BE2C (cell line): Measurements from ENCODE around the gene CDC45. TPM values are rescaled to one million over a fixed set of nuclear protein-coding genes. Genes with fewer than 3 reads are reported as not detected.

Experiments used
- DNase-seq: peaks from one replicate; pipeline ENCODE4 v3.0.0-alpha.2; 2020
- H3K27me3 ChIP-seq: fragments of 250-450 bp; sonication (Bioruptor Pico); 2 replicates; pipeline ENCODE4 v1.5.1; 2020; ENCODE audit warnings: mild to moderate bottlenecking
- H3K36me3 ChIP-seq: fragments of 250-450 bp; sonication (Bioruptor Pico); 2 replicates; pipeline ENCODE4 v1.5.1; 2020; ENCODE audit warnings: mild to moderate bottlenecking
- H3K4me1 ChIP-seq: fragments of 250-450 bp; sonication (Bioruptor Pico); 2 replicates; pipeline ENCODE4 v1.5.1; 2020
- H3K4me3 ChIP-seq: 2 replicates; pipeline ENCODE4 v1.5.1; 2011; ENCODE audit warnings: low read depth, low read length
- H3K9me3 ChIP-seq: fragments of 250-450 bp; sonication (Bioruptor Pico); 2 replicates; pipeline ENCODE4 v1.5.1; 2020
- polyA plus RNA-seq: library from polyadenylated mRNA; unstranded; fragments of >200 nt; gene quantifications from one replicate; pipeline ENCODE4 v1.2.1, GENCODE V29; 2012; ENCODE audit warnings: low read depth, missing spikeins; ENCODE audit not compliant: insufficient read length, insufficient read depth
- TF ChIP-seq, protein P1 (sequence below): IDR thresholded peaks from 2 replicates; pipeline ENCODE4 v1.5.1; 2012; ENCODE audit warnings: mild to moderate bottlenecking, low read depth, low read length

CDC45 gene, protein sequence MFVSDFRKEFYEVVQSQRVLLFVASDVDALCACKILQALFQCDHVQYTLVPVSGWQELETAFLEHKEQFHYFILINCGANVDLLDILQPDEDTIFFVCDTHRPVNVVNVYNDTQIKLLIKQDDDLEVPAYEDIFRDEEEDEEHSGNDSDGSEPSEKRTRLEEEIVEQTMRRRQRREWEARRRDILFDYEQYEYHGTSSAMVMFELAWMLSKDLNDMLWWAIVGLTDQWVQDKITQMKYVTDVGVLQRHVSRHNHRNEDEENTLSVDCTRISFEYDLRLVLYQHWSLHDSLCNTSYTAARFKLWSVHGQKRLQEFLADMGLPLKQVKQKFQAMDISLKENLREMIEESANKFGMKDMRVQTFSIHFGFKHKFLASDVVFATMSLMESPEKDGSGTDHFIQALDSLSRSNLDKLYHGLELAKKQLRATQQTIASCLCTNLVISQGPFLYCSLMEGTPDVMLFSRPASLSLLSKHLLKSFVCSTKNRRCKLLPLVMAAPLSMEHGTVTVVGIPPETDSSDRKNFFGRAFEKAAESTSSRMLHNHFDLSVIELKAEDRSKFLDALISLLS
- 7.1 TPM for polyA plus RNA-seq

DNA sequence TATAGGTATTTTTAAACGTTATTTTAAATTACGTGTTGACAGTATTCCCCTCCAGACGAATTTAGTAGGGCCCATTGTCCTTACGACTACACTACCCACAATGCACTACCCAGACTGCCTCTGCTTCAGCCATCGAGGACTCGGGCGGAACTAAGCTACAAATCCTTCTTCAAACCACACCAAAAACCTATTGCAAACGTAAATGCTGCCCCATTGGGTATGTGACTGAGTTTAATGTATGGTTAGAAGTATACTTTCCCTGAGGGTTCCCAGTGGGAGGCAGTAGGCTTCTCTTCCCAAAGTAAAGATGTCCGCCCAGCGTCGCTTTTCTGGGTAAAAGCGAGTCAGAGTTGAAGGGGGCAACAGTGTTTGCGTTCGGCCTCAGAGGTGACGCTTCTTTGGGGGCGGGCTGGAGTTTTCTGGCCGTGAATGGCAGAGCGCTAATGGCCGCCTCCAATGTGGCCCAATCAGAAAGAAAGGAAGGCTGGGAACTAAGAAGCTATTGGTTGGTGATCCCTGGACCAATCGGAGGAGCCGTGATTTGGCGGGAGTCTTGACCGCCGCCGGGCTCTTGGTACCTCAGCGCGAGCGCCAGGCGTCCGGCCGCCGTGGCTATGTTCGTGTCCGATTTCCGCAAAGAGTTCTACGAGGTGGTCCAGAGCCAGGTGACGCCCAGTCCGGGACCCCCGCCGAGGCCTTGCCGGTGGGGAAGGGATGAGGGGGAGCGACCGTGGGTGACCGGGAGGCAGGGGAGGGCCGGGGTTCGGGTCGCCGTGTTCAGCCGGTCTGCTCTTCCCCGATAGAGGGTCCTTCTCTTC is at the start of gene CDC45:
Gene CDC45, plus strand, starts transcription at position 566 of the 818 bp plus-strand sequence. Its CDS starts 49 bp downstream, at position 615.
- TF ChIP-seq, protein P1, sequence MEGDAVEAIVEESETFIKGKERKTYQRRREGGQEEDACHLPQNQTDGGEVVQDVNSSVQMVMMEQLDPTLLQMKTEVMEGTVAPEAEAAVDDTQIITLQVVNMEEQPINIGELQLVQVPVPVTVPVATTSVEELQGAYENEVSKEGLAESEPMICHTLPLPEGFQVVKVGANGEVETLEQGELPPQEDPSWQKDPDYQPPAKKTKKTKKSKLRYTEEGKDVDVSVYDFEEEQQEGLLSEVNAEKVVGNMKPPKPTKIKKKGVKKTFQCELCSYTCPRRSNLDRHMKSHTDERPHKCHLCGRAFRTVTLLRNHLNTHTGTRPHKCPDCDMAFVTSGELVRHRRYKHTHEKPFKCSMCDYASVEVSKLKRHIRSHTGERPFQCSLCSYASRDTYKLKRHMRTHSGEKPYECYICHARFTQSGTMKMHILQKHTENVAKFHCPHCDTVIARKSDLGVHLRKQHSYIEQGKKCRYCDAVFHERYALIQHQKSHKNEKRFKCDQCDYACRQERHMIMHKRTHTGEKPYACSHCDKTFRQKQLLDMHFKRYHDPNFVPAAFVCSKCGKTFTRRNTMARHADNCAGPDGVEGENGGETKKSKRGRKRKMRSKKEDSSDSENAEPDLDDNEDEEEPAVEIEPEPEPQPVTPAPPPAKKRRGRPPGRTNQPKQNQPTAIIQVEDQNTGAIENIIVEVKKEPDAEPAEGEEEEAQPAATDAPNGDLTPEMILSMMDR: no peak
- H3K9me3 ChIP-seq: no peaks in the 10 kb centered on the region
- no peaks in the 10 kb centered on the region for H3K27me3 ChIP-seq
- H3K4me1 ChIP-seq: no peaks in the 10 kb centered on the region
- DNase-seq: peak; percentile 95
- H3K4me3 ChIP-seq: peak within 1 kb of the TSS; percentile 82
- H3K36me3 ChIP-seq: peaks cover 27% of the 10 kb centered on the region

DNA sequence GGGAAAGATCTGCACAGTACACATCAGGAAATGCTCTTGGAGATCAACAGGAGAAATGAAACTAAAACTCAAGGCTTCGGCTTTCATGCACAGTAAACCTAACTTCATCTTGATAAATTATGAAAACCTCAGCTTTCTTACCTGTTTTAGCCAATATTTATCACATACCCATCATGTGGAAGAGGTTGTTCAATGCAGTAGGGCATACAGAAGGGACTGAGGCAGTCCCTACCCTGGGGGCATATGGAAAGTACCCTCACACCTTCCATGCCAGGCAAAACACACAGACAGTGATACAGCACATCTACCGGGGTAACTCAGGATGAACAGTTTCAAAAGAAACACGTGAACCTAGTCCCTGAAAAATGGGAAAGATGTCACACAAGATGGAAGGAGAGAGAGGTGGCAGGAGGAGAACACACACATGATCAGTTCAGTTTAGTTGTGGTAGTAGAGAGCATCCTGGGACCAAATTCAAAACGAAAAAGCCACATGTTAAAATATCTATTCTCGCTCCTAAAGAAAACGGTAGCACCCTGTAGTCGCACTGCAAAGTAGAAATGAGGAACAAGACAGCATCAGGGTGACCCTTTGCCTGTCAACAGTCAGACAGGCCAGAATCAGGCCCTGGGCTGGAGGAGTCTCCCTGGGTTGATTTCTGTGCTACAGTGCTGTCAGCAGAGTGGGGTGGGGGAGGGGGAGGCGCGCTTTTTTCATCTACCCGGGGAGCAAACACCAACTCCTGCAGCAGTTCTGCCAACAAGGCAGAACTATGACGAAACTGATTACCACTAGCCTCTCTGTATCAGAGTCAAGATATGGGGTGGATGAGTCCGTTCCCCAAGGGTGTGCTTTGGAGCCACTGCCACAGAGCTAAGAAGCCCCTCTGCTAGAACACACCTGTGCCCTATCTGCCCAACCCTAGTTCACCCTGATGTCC is 49.5 kb upstream of the CDC45 start:
- 0 out of 2 replicates have a peak, but pooled peaks cover 4% of the 10 kb centered on the region for H3K4me1 ChIP-seq
- TF ChIP-seq, protein P1: no peak
- peak overlapping the region; percentile 99 for H3K4me3 ChIP-seq
- peak; percentile 53 for DNase-seq
- H3K27me3 ChIP-seq: no peaks in the 10 kb centered on the region
- no peaks in the 10 kb centered on the region for H3K9me3 ChIP-seq
- H3K36me3 ChIP-seq: peaks cover 16% of the 10 kb centered on the region

DNA sequence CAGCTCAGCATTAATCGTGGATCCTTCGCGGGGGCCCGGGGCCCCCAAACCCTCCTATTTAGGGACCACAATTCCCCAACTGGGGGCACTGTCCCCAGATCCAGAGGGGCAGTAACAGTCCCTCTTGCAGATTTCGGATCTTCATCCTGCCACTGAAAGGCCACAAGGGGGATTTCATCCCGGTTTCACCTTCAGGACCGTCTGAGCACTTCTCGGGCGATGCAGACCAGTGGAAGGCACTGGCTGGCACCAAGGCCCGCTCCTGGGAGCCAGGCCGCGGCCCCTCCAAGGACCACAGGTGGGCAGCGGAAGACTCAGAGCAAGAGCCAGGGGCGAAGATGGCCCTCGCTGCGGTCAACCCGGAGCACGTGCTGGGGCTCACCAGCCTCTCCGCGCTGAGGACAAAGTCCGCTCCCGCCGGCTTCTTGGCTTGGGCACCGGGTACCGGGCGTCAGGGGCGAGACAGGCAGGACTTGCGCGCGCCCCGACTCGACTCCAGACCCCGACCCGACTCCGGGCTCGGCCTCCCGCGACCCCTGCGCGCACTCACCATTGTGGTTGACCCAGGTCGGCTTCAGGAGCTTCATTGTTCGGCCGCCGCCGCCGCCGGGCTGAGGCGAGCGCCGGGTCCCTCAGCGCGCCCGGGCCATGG is 48.7 kb upstream of the CDC45 start:
- TF ChIP-seq, protein P1: peak; percentile 34
- no peaks in the 10 kb centered on the region for H3K27me3 ChIP-seq
- DNase-seq: peak; percentile 30
- H3K4me3 ChIP-seq: peak overlapping the region; percentile 99
- 0 out of 2 replicates have a peak, but pooled peaks cover 4% of the 10 kb centered on the region for H3K4me1 ChIP-seq
- peaks cover 20% of the 10 kb centered on the region for H3K36me3 ChIP-seq
- H3K9me3 ChIP-seq: no peaks in the 10 kb centered on the region

DNA sequence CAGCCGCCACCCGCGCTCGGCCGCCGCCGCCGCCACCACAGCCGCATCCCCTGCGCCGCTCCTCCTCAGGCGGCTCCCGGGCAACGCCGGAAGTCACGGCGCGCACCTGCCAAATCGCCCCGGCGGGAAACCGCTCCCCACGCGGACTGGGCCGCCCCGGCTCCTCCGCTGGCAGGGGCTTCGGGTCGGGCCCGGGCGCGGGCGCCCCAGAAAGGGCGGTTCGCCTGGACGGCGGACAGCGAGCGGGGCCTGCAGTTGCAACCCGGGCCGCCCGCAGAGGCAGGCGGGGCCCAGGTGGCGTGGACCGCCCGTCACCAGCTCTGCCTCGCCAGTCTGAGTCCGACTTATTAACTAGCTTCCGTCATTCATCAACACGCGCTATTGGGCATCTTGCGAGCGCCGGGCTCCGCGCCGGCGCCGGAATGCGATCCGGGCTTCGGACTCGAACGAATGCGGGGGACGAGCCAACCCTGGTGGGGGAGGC is 48.0 kb upstream of the CDC45 start, which contains the start of gene HIRA:
Gene HIRA, minus strand, starts transcription at position 85 of the 484 bp plus-strand sequence. CDS start 257 bp downstream, outside the sequence.
- H3K36me3 ChIP-seq: peaks cover 23% of the 10 kb centered on the region
- H3K4me3 ChIP-seq: peak within 1 kb of the TSS; percentile 99
- H3K4me1 ChIP-seq: 0 out of 2 replicates have a peak, but pooled peaks cover 4% of the 10 kb centered on the region
- TF ChIP-seq, protein P1: no peak
- no peaks in the 10 kb centered on the region for H3K9me3 ChIP-seq
- H3K27me3 ChIP-seq: no peaks in the 10 kb centered on the region
- DNase-seq: peak; percentile 86
